Gastrocnemius medialis (tissue), 4 donors: ENCODE data around the gene ZDBF2. TPM values are rescaled to one million over a fixed set of nuclear protein-coding genes. Genes with fewer than 3 reads are reported as not detected.

Source experiments
- ATAC-seq, 2 donors: fragments of 150-250 bp; one replicate each; pipeline ENCODE4 v1.9.1; 2016
- DNase-seq, 2 donors: peaks; one replicate each; pipeline ENCODE4 v3.0.0-alpha.2; 2019
- H3K27ac ChIP-seq, 4 donors: fragments of 200-600 bp; sonication (generic); 1 replicate in 1 of 4; 2 replicates in 3 of 4; pipeline ENCODE4 v1.5.1; 2016 to 2018; ENCODE audit warnings: mild to moderate bottlenecking in 2 of 4, moderate library complexity in 1 of 4
- H3K27me3 ChIP-seq, 3 donors: fragments of 200-600 bp; sonication (generic) in 2 of 3; 1 replicate in 1 of 3; 2 replicates in 2 of 3; pipeline versions ENCODE4 v1.5.1 to v1.6.0; 2016 to 2019; ENCODE audit warnings: mild to moderate bottlenecking in 1 of 3, moderate library complexity in 1 of 3
- H3K36me3 ChIP-seq, 2 donors: fragments of 200-600 bp; sonication (generic) in 1 of 2; one replicate each; pipeline ENCODE4 v1.5.1; 2017 to 2018
- H3K4me1 ChIP-seq, 2 donors: fragments of 200-600 bp; sonication (generic) in 1 of 2; one replicate each; pipeline ENCODE4 v1.5.1; 2016 to 2017; ENCODE audit warnings: mild to moderate bottlenecking in 2 of 2
- H3K4me3 ChIP-seq, 4 donors: fragments of 200-600 bp; sonication (generic) in 3 of 4; 1 replicate in 1 of 4; 2 replicates in 3 of 4; pipeline ENCODE4 v1.5.1; 2016 to 2019; ENCODE audit warnings: mild to moderate bottlenecking in 2 of 4
- H3K9me3 ChIP-seq, 3 donors: fragments of 200-600 bp; sonication (generic) in 2 of 3; 1 replicate in 1 of 3; 2 replicates in 2 of 3; pipeline ENCODE4 v1.5.1; 2016 to 2019
- CTCF ChIP-seq, 5 experiments: fragments of 450-650 bp in 3 of 5; fragments of 200-600 bp in 2 of 5; sonication (generic) in 2 of 5; IDR thresholded peaks in 4 of 5; conservative IDR thresholded peaks in 1 of 5; 1 replicate in 4 of 5; 2 replicates in 1 of 5; pipeline ENCODE4 v1.5.1; 2016 to 2019; ENCODE audit warnings: antibody characterized with exemption in 5 of 5, mild to moderate bottlenecking in 3 of 5, moderate library complexity in 3 of 5
- POLR2A ChIP-seq, 2 donors: fragments of 450-650 bp; IDR thresholded peaks; one replicate each; pipeline ENCODE4 v1.6.1; 2017; ENCODE audit warnings: antibody characterized with exemption in 2 of 2, mild to moderate bottlenecking in 2 of 2, moderate library complexity in 2 of 2
- in situ Hi-C, 4 donors: fragments of 200-750 bp; cut with MboI; loops; one replicate each; pipeline versions ENCODE4 v1.15.0 to v1.8.0; 2017; ENCODE audit warnings: low sequenced_read_pairs in 4 of 4
- intact Hi-C: fragments of 100-400 bp; cut with DNase I; formaldehyde crosslinking; loops from one replicate; pipeline ENCODE4 v1.15.1; 2023; ENCODE audit warnings: low total_unique reads
- total RNA-seq, 4 donors: library from RNA; depleted of rRNA; stranded (reverse); fragments of >200 nt; gene quantifications; one replicate each; pipeline versions ENCODE4 v1.1.0 to v1.2.3, GENCODE V29; 2016

Gene ZDBF2
- total RNA-seq, 4 donors from 2014 or later, result 5.8 to 13.2 (median 9.5) TPM

GRCh38 chr2:206271065-206271464, 3.4 kb upstream of the ZDBF2 start:
- Histone ChIP-seq H3K27me3 (peaks cover 41 to 83% (median 66%) of the 10 kb centered on the region in 3 donors), H3K9me3 (no peaks in the 10 kb centered on the region), H3K4me1 (peaks cover under 1 to 19% of the 10 kb centered on the region in 2 donors), H3K36me3 (no peaks in the 10 kb centered on the region), H3K4me3 (no peak overlapping the region), H3K27ac (no peak overlapping the region)
- ATAC-seq (no peak), DNase-seq (no peak)
- TF ChIP-seq POLR2A (IDR thresholded peaks at IDR 0.05) (no peak), CTCF (IDR thresholded peaks at IDR 0.05 in 4 of 5, conservative IDR thresholded peaks at IDR 0.05 in 1 of 5) (no peak)
- intact Hi-C loops (loop anchor here (10.0 kb wide), 1 partner anchor 174 kb away; the partner anchor contains the start of gene ADAM23), in situ Hi-C loops (loop anchor here in 1 of 4 donors (10.0 kb wide), 1 partner anchor 106 kb away; no protein-coding TSS in a partner anchor)

- Histone ChIP-seq H3K27ac (no peak overlapping the region), H3K27me3 (peaks cover 48 to 65% (median 55%) of the 10 kb centered on the region in 3 donors), H3K36me3 (no peaks in the 10 kb centered on the region), H3K9me3 (no peaks in the 10 kb centered on the region), H3K4me3 (peak overlapping the region; percentile 71 to 83 (median 76)), H3K4me1 (peaks cover 4 to 21% of the 10 kb centered on the region in 2 donors)
- in situ Hi-C loops, result loop anchor here in 1 of 4 donors (10.0 kb wide), 1 partner anchor 109 kb away; no protein-coding TSS in a partner anchor
- ATAC-seq (no peak), DNase-seq (no peak)
- intact Hi-C loops, result loop anchor here (2.0 to 10.0 kb wide), 2 partner anchors 115 to 171 kb away; partner anchors contain the start of genes ADAM23, EEF1B2 and NDUFS1
- TF ChIP-seq CTCF (IDR thresholded peaks at IDR 0.05 in 4 of 5, conservative IDR thresholded peaks at IDR 0.05 in 1 of 5), result no peak
- no peak for TF ChIP-seq POLR2A (IDR thresholded peaks at IDR 0.05)
These were observed 558 bp upstream of the ZDBF2 start for GRCh38 chr2:206273905-206274304.

GRCh38 chr2:206275312-206276055, 1.0 kb downstream of the ZDBF2 start:
- H3K27ac ChIP-seq, result peak overlapping the region; percentile 81 to 85 (median 82)
- DNase-seq (peak in 1 of 2 donors; percentile 17), ATAC-seq (peak; percentile 53 to 56)
- intact Hi-C loops, result loop anchor here (2.0 to 10.0 kb wide), 2 partner anchors 117 to 169 kb away; partner anchors contain the start of genes ADAM23, EEF1B2 and NDUFS1
- peak overlapping the region; percentile 71 to 83 (median 76) for H3K4me3 ChIP-seq
- TF ChIP-seq CTCF (IDR thresholded peaks at IDR 0.05 in 4 of 5, conservative IDR thresholded peaks at IDR 0.05 in 1 of 5) (no peak), POLR2A (IDR thresholded peaks at IDR 0.05) (no peak)
- H3K9me3 ChIP-seq, result no peaks in the 10 kb centered on the region
- H3K36me3 ChIP-seq, result no peaks in the 10 kb centered on the region
- in situ Hi-C loops, result loop anchor here in 1 of 4 donors (10.0 kb wide), 1 partner anchor 111 kb away; no protein-coding TSS in a partner anchor
- H3K27me3 ChIP-seq, result peaks cover 48 to 54% (median 54%) of the 10 kb centered on the region in 3 donors
- H3K4me1 ChIP-seq, result peaks cover 4 to 21% of the 10 kb centered on the region in 2 donors

- ATAC-seq (no peak), DNase-seq (no peak)
- peaks cover 4 to 21% of the 10 kb centered on the region in 2 donors for H3K4me1 ChIP-seq
- intact Hi-C loops (loop anchor here (10.0 kb wide), 1 partner anchor 168 kb away; the partner anchor contains the start of gene ADAM23), in situ Hi-C loops (loop anchor here in 1 of 4 donors (10.0 kb wide), 1 partner anchor 112 kb away; no protein-coding TSS in a partner anchor)
- H3K4me3 ChIP-seq, result peak overlapping the region; percentile 71 to 83 (median 76)
- H3K27me3 ChIP-seq, result peaks cover 44 to 45% (median 45%) of the 10 kb centered on the region in 3 donors
- no peaks in the 10 kb centered on the region for H3K36me3 ChIP-seq
- TF ChIP-seq POLR2A (IDR thresholded peaks at IDR 0.05) (no peak), CTCF (IDR thresholded peaks at IDR 0.05 in 4 of 5, conservative IDR thresholded peaks at IDR 0.05 in 1 of 5) (no peak)
- no peaks in the 10 kb centered on the region for H3K9me3 ChIP-seq
- peak overlapping the region in 1 of 4 donors; percentile 82 for H3K27ac ChIP-seq
These were observed 1.9 kb downstream of the ZDBF2 start for GRCh38 chr2:206276169-206276942.
